Subcutaneous adipose tissue (tissue), 4 donors: ENCODE results near the gene ZMAT5. TPM values are rescaled to one million over a fixed set of nuclear protein-coding genes. Genes with fewer than 3 reads are reported as not detected.

Experiments
- CTCF ChIP-seq: fragments of 450-650 bp; IDR thresholded peaks from one replicate; pipeline ENCODE4 v1.5.1; 2016; ENCODE audit warnings: low read depth, mild to moderate bottlenecking, control low read depth, antibody characterized with exemption, moderate library complexity
- total RNA-seq, 4 donors: library from RNA; depleted of rRNA; stranded (reverse); fragments of >200 nt; gene quantifications; one replicate each; pipeline ENCODE4 v1.1.0, GENCODE V29; 2016

ZMAT5 gene, protein sequence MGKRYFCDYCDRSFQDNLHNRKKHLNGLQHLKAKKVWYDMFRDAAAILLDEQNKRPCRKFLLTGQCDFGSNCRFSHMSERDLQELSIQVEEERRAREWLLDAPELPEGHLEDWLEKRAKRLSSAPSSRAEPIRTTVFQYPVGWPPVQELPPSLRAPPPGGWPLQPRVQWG
- 10 to 100 TPM; 12.1 to 23.8 (median 17.0) TPM for total RNA-seq

- TF ChIP-seq CTCF = no peak
These were observed at the start of gene ZMAT5 for GRCh38 chr22:29766632-29767170. Gene ZMAT5, minus strand, starts transcription at chr22:29767007. Its CDS starts 18,463 bp downstream, at chr22:29748544.

DNA sequence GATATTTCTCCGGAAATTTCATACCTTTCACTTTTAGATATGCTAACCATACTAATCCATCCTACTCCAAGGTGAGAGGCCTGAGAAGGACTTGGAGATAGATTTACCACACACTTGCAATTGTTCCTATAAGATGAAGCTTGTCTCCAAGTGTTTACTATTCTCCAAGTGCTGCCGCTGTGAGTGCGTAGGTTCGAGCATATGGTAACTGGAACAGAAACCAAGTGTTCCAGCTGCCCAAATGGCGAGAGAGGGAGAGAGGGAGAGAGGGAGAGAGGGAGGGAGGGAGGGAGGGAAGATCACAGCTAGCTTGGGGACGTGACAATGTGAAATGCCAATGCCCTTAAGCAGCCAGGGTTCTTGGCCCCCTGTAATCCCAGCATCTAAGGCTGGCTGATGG lies 49.7 kb upstream of the ZMAT5 start:
- TF ChIP-seq CTCF = no peak

- TF ChIP-seq CTCF = no peak
These were observed 49.3 kb upstream of the ZMAT5 start for GRCh38 chr22:29816128-29816527.

GRCh38 chr22:29815580-29815979 lies 48.8 kb upstream of the ZMAT5 start:
- no peak for TF ChIP-seq CTCF

DNA sequence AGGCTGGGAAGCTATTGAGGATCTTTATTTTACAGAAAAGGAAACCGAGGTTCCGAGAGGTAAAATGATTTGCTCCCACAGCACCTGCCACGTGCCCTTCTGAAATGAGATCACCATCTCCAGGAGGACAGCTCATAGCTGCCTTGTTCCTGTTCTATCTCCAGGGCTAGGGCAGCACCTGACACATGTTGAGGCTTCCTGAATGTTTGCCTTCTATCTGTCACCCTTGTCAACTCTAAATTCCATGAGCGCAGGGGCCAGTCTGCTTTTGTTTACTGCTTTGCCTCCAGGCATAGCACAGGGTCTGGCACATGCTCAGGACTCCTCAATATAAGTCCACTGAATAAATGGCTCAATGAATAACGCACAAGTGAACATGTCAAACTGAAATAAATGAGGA lies 47.2 kb upstream of the ZMAT5 start:
- TF ChIP-seq CTCF = no peak

DNA sequence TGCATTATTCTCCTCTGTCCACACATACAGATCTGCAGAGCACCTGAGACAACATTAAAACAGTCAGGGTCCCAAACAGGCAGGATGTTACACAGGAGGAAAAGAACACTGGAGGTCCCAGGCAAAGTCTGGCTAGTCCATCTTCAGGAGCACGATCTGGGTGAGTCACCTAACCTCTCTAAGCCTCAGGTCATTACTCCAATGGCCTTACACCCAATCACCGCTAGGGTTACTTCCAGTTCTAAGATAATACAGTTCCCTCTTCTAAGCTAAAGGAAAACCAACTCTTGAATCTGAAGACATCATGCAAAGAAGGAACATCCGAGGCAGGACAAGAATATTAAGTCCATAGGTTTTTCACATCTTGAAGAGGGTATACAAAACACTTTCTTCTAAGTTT lies 46.8 kb upstream of the ZMAT5 start:
- TF ChIP-seq CTCF = no peak

GRCh38 chr22:29813126-29813525 lies 46.3 kb upstream of the ZMAT5 start:
- TF ChIP-seq CTCF = no peak
